Measurements from ENCODE around the gene EXOC4.

GRCh38 chr7:133303372-133303771 lies 50.5 kb downstream of the EXOC4 start:
- no peak for TF ChIP-seq CTCF (IDR thresholded peaks at IDR 0.05)
- TF ChIP-seq, protein P1, sequence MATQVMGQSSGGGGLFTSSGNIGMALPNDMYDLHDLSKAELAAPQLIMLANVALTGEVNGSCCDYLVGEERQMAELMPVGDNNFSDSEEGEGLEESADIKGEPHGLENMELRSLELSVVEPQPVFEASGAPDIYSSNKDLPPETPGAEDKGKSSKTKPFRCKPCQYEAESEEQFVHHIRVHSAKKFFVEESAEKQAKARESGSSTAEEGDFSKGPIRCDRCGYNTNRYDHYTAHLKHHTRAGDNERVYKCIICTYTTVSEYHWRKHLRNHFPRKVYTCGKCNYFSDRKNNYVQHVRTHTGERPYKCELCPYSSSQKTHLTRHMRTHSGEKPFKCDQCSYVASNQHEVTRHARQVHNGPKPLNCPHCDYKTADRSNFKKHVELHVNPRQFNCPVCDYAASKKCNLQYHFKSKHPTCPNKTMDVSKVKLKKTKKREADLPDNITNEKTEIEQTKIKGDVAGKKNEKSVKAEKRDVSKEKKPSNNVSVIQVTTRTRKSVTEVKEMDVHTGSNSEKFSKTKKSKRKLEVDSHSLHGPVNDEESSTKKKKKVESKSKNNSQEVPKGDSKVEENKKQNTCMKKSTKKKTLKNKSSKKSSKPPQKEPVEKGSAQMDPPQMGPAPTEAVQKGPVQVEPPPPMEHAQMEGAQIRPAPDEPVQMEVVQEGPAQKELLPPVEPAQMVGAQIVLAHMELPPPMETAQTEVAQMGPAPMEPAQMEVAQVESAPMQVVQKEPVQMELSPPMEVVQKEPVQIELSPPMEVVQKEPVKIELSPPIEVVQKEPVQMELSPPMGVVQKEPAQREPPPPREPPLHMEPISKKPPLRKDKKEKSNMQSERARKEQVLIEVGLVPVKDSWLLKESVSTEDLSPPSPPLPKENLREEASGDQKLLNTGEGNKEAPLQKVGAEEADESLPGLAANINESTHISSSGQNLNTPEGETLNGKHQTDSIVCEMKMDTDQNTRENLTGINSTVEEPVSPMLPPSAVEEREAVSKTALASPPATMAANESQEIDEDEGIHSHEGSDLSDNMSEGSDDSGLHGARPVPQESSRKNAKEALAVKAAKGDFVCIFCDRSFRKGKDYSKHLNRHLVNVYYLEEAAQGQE (IDR thresholded peaks at IDR 0.05; ENCODE audit: insufficient read depth in 1 of 2, low read depth in 2 of 2, low read length in 1 of 2): no peak

All from Panc1 (cell line).